Measurements from ENCODE around the gene DAPK1.

GRCh38 chr9:87613265-87614111 lies 115.8 kb downstream of the DAPK1 start:
- TF ChIP-seq CTCF (IDR thresholded peaks at IDR 0.05): no peak
- no peak for TF ChIP-seq POLR2A (IDR thresholded peaks at IDR 0.05)
- peak in 1 of 3 donors; percentile 13 for TF ChIP-seq POLR2AphosphoS5 (IDR thresholded peaks at IDR 0.05)

All from stomach (tissue), 4 donors.